Measurements from ENCODE around the gene NPHP1. TPM values are rescaled to one million over a fixed set of nuclear protein-coding genes. Genes with fewer than 3 reads are reported as not detected.
"Not testable (repeated sequence)": the region's sequence is repeated elsewhere in the genome, so short reads cannot be mapped to it uniquely, and the experiment has no call there.

The NPHP1 gene
- 6.2 and 12.2 TPM in 2 replicates for total RNA-seq (2014; rRNA removed; shearing (Covaris generic))

DNA sequence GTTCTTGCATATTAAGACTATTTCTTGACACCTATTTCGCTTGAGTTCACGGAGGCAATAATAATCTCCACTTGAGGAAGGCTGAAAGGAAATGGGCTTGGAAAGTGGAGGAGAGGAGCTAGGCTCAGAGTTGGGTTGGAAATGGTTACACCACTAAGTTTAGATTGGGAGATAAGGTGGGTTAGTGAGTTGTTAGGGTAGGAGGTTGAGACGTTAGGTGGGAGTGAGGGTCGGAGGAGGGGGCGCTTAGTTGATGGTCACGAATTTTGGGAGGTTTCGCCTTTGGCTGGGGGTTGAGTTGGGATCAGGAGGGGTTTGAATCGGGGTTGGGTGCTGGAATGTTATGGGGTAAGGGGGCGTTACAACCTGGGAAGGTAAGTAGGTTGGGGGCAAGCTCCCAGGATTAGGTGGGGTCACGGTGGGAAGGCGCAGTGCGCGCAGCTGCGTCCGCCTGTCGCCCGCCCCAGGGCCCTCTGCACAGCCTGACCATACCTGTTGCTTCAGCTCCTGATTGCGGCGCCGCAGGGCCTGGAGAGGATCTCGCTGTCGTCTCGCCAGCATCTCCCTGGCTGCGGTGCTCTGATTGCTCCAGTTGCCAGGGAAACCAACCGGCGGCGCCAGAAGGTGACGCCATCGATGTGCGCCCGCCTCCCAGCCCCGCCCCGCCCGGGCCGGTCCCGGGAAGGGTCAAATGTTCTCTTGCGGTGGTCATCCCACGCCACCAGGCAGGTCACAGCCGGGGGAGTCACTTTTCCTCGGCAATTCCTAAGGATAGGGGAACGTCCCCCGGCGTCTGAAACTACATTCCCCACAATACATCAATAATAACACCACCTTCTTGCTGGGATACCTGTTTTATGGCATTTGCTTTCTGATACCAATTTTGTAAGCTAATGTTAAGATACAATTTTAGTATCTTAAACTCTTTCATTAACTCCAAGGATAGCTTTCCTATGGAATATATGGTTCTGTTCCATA is at the start of gene NPHP1:
NPHP1 (minus strand) TSS at position 606 of the 978 bp plus-strand sequence; CDS start at position 561, 45 bp downstream.
- in situ Hi-C loops (cut with HindIII; ENCODE audit: low sequenced_read_pairs): no loop called here
- peak; percentile 91 for DNase-seq (ENCODE audit: low spot score)

- in situ Hi-C loops (cut with HindIII; ENCODE audit: low sequenced_read_pairs): not testable (repeated sequence)
Observed at GRCh38 chr2:110248081-110248795, 43.4 kb upstream of the NPHP1 start.

GRCh38 chr2:110245488-110246435 is 40.9 kb upstream of the NPHP1 start:
- in situ Hi-C loops (cut with HindIII; ENCODE audit: low sequenced_read_pairs); DNase-seq (ENCODE audit: low spot score): not testable (repeated sequence)

More at GRCh38 chr2:110248081-110248795, 43.4 kb upstream of the NPHP1 start:
- DNase-seq (ENCODE audit: low spot score): not testable (repeated sequence)

- DNase-seq (ENCODE audit: low spot score); in situ Hi-C loops (cut with HindIII; ENCODE audit: low sequenced_read_pairs): not testable (repeated sequence)
Observed at GRCh38 chr2:110243283-110243682, 38.5 kb upstream of the NPHP1 start.

- in situ Hi-C loops (cut with HindIII; ENCODE audit: low sequenced_read_pairs); DNase-seq (ENCODE audit: low spot score): not testable (repeated sequence)
Observed at GRCh38 chr2:110234514-110234913, 29.7 kb upstream of the NPHP1 start.

- DNase-seq (ENCODE audit: low spot score); in situ Hi-C loops (cut with HindIII; ENCODE audit: low sequenced_read_pairs): not testable (repeated sequence)
Observed at GRCh38 chr2:110229886-110230285, 25.1 kb upstream of the NPHP1 start.

DNA sequence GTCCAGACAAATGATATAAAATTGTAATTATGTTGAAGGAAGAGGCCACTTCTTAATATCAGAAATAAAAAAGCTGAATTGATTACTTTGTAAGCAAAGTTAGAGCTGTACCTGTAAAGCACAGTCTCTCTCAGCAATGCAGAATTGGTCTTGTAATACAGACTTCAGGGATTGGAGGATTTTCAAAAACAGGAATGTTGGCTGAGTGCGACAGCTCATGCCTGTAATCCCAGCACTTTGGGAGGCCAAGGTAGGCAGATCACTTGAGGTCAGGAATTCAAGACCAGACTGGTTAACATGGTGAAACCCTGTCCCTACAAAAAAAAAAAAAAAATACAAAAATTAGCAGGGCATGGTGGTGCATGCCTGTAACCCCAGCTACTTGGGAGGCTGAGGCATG is 17.8 kb upstream of the NPHP1 start:
- DNase-seq (ENCODE audit: low spot score); in situ Hi-C loops (cut with HindIII; ENCODE audit: low sequenced_read_pairs): not testable (repeated sequence)

DNA sequence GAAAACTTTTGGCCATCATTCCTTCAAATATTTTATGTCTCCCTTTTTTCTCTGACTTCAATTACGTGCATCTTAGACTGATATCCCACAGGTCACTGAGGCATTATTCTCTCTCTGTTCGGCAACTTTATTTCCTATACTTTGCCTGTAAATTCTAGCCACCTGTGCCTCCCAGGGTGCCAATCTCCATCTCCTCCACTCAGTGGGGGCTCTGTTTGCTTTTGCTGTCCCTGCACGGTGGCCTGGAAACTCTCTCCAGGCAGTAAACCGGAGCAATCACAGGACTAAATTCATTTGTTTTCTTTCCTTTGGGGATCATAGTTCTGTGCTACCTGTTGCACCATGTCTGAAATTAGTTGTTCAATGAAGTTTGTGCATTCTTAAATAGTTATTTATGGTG is 17.1 kb upstream of the NPHP1 start:
- in situ Hi-C loops (cut with HindIII; ENCODE audit: low sequenced_read_pairs): no loop called here
- no peak for DNase-seq (ENCODE audit: low spot score)

- no peak for DNase-seq (ENCODE audit: low spot score)
- in situ Hi-C loops (cut with HindIII; ENCODE audit: low sequenced_read_pairs): no loop called here
Observed at GRCh38 chr2:110220190-110220564, 15.4 kb upstream of the NPHP1 start.

GRCh38 chr2:110219496-110220189 is 14.8 kb upstream of the NPHP1 start:
- DNase-seq (ENCODE audit: low spot score): no peak
- in situ Hi-C loops (cut with HindIII; ENCODE audit: low sequenced_read_pairs): no loop called here

- in situ Hi-C loops (cut with HindIII; ENCODE audit: low sequenced_read_pairs); DNase-seq (ENCODE audit: low spot score): not testable (repeated sequence)
Observed at GRCh38 chr2:110218889-110219288, 14.1 kb upstream of the NPHP1 start.

- in situ Hi-C loops (cut with HindIII; ENCODE audit: low sequenced_read_pairs): no loop called here
Observed at GRCh38 chr2:110216803-110217202, 12.0 kb upstream of the NPHP1 start.

GRCh38 chr2:110216199-110216598 is 11.4 kb upstream of the NPHP1 start:
- in situ Hi-C loops (cut with HindIII; ENCODE audit: low sequenced_read_pairs): no loop called here
- no peak for DNase-seq (ENCODE audit: low spot score)

More at GRCh38 chr2:110216803-110217202, 12.0 kb upstream of the NPHP1 start:
- no peak for DNase-seq (ENCODE audit: low spot score)

- in situ Hi-C loops (cut with HindIII; ENCODE audit: low sequenced_read_pairs): no loop called here
- DNase-seq (ENCODE audit: low spot score): no peak
Observed at GRCh38 chr2:110215566-110216158, 10.8 kb upstream of the NPHP1 start.

DNA sequence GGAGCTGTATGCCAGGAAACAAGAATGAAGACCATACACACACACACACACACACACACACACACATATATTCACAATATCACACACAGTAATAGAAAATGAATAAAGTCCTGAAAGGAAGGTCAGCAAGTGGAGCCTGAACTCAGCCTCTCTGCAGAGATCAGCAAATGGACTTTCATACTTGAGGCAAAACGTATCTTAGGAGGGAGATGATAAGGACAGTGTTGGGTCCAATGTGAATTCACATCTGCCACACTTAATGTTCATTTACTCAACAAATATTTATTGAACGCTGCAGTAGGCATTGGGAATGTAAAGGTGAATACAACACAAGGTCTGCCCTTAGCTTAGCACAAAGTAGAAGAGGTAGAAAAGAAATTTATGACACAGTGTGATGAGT is 10.3 kb upstream of the NPHP1 start:
- no peak for DNase-seq (ENCODE audit: low spot score)

DNA sequence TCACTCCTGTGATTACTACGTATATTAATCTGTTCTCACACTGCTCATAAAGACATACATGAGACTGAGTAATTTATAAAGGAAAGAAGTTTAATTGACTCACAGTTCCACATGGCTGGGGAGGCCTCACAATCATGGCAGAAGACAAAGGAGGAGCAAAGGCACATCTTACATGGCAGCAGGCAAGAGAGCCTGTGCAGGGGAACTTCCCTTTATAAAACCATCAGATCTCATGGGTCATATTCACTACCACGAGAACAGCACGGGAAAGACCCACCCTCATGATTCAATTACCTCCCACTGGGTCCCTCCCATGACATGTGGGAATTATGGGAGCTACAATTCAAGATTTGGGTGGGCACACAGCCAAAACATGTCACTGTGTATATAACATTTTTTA is 8.7 kb upstream of the NPHP1 start:
- DNase-seq (ENCODE audit: low spot score); in situ Hi-C loops (cut with HindIII; ENCODE audit: low sequenced_read_pairs): not testable (repeated sequence)

More for the DNA sequence above, 10.3 kb upstream of the NPHP1 start:
- in situ Hi-C loops (cut with HindIII; ENCODE audit: low sequenced_read_pairs): no loop called here

DNA sequence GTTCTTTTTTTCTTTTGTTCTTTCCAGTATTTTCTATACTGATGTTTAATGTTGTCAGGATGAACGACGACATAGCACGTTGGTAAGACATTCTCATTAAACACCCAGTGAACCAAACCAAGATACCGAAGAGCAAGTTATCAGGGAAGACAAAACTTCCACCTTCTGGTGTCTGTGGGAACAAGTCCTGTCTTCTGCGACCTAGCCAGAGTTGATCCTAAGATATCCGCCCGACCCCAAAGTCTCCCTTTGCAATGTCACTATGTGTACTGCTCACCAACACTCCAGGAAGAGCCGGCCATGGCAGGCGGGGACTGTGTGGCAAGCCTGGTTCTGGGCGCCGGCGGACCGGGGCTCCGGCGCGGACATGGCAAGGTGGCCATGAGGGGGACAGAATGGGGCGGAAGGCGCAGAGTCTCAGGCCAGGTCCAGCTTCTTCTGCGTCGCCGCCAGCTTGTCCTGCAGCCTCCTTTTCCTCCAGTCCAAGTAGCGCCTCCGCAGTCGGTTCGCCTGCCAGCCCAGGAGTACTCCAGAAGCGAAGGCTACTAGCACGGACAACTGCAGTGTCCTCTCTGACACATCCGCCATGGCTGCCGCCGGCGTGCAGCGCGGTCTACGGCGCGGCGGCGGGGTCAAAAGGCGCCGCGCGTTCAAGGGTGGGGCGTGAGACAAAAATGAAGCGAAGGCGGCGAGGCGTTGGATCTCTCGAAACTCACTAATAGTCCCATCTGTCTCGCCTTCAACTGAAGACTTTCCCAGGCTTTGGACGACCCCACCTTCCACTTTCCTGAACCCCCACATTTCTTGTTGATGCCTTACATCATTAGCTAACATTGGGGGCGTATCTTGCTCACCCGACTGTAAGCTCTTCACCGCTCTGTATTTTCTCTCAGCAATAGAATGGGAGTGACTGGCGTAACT is 7.4 kb upstream of the NPHP1 start, which contains the start of gene MTLN:
MTLN (minus strand) TSS at position 610 of the 921 bp plus-strand sequence; CDS start at position 588, 22 bp downstream.
- peak; percentile 78 for DNase-seq (ENCODE audit: low spot score)
- in situ Hi-C loops (cut with HindIII; ENCODE audit: low sequenced_read_pairs): no loop called here
